ENCODE data around the gene MCC.

MCC gene

GRCh38 chr5:113164021-113164420, 324.2 kb downstream of the MCC start:
- DNase-seq = no peak

GRCh38 chr5:113163328-113163727, 324.9 kb downstream of the MCC start:
- DNase-seq = no peak

GRCh38 chr5:113162770-113163169, 325.5 kb downstream of the MCC start:
- peak; percentile 31 for DNase-seq

- DNase-seq = no peak
Measured at GRCh38 chr5:113162208-113162607, 326.0 kb downstream of the MCC start.

- peak; percentile 65 for DNase-seq
Measured at GRCh38 chr5:113161806-113162205, 326.4 kb downstream of the MCC start.

GRCh38 chr5:113157886-113158285, 330.4 kb downstream of the MCC start:
- DNase-seq = no peak

- no peak for DNase-seq
Measured at GRCh38 chr5:113156271-113156877, 331.9 kb downstream of the MCC start.

GRCh38 chr5:113153512-113154097, 334.6 kb downstream of the MCC start:
- no peak for DNase-seq

GRCh38 chr5:113152380-113152740, 335.9 kb downstream of the MCC start:
- DNase-seq = no peak

GRCh38 chr5:113151641-113152379, 336.4 kb downstream of the MCC start:
- no peak for DNase-seq

- no peak for DNase-seq
Measured at GRCh38 chr5:113150821-113151220, 337.4 kb downstream of the MCC start.

GRCh38 chr5:113150221-113150620, 338.0 kb downstream of the MCC start:
- no peak for DNase-seq

- no peak for DNase-seq
Measured at GRCh38 chr5:113147537-113147936, 340.7 kb downstream of the MCC start.

- no peak for DNase-seq
Measured at GRCh38 chr5:113147101-113147508, 341.1 kb downstream of the MCC start.

GRCh38 chr5:113145757-113146387, 342.4 kb downstream of the MCC start:
- DNase-seq = no peak

- no peak for DNase-seq
Measured at GRCh38 chr5:113142186-113142585, 346.1 kb downstream of the MCC start.

GRCh38 chr5:113140837-113141671, 347.2 kb downstream of the MCC start:
- DNase-seq = no peak

GRCh38 chr5:113133211-113133975, 354.9 kb downstream of the MCC start:
- DNase-seq = no peak

- no peak for DNase-seq
Measured at GRCh38 chr5:113132564-113132963, 355.7 kb downstream of the MCC start.

- DNase-seq = no peak
Measured at GRCh38 chr5:113128641-113129330, 359.5 kb downstream of the MCC start.

GRCh38 chr5:113128082-113128481, 360.2 kb downstream of the MCC start:
- DNase-seq = no peak

- no peak for DNase-seq
Measured at GRCh38 chr5:113127021-113127420, 361.2 kb downstream of the MCC start.
